HG02981 (cell line): Measurements from ENCODE around the gene SLC16A11.
"Not testable (repeated sequence)": the region's sequence is repeated elsewhere in the genome, so short reads cannot be mapped to it uniquely, and the experiment has no call there.

Source experiments
- ATAC-seq: cut with Tn5 transposase; IDR thresholded peaks from one replicate; pipeline ENCODE4 v1.9.1; 2021; ENCODE audit warnings: mild to moderate bottlenecking, moderate library complexity; ENCODE audit not compliant: unreplicated experiment

Gene SLC16A11

GRCh38 chr17:7011942-7012254 is 32.0 kb downstream of the SLC16A11 start:
- ATAC-seq: no peak

- ATAC-seq: no peak
These were observed 32.5 kb downstream of the SLC16A11 start for GRCh38 chr17:7011415-7011814.

- no peak for ATAC-seq
These were observed 33.4 kb downstream of the SLC16A11 start for GRCh38 chr17:7010523-7010922.

- no peak for ATAC-seq
These were observed 36.7 kb downstream of the SLC16A11 start for GRCh38 chr17:7007143-7007542.

GRCh38 chr17:7005716-7006115 is 38.2 kb downstream of the SLC16A11 start:
- ATAC-seq: no peak

DNA sequence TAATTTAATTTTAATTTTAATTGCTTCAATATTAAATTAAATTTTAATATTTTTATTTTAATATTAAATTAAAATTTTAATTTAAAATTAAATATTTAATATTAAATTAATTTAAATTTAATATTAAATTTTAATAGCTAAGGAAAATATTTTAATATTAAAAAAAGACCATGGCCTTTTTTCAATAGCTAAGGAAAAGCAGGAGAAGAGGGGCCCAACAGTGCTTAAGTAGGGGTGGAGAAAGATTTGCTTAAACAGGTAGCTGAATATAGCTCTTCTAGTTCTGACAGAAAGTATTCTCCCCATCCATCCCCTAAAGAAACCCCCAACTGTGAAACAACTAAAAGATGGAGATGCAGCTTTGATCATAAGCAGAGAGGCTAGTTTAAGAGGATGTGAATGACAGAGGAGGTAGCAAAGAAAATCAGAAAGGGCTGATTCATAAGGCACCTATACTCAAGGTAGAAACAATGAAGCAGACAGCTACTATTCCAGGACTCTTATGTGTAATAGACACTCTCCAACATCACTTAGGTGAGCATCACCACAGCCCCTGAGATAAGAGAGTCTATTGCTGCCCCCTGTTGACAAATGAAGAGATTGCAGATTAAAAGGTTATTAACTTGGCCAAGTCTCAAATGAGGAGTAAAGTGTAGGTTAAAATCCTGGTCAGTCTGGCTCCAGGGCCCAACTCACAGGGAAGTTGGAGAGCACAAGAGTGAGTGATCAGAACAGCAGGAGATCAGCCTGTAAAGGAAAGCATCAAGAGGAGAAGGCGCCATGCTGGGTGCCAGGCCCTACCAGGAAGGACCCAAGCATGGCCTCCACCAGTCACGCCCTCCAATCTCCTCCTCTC is 39.3 kb downstream of the SLC16A11 start:
- ATAC-seq: peak; percentile 47

DNA sequence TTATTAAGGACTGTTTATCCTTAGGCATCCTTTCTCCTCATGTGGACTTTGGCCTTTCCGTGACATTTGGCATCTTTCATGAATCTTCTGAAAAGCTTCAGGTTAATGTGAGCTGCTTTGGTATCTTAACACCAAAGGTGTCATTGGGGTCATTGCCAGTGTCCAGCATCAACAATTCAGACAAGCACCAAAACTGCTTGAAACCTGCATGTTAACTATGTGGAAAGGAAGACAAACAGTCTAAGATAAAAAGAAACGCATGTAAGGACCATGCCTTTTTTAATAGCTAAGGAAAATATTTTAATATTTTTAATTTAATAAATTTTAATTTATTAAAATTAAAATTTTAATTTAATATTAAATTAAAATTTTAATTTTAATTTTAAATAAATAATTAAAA is 40.1 kb downstream of the SLC16A11 start:
- ATAC-seq: no peak

DNA sequence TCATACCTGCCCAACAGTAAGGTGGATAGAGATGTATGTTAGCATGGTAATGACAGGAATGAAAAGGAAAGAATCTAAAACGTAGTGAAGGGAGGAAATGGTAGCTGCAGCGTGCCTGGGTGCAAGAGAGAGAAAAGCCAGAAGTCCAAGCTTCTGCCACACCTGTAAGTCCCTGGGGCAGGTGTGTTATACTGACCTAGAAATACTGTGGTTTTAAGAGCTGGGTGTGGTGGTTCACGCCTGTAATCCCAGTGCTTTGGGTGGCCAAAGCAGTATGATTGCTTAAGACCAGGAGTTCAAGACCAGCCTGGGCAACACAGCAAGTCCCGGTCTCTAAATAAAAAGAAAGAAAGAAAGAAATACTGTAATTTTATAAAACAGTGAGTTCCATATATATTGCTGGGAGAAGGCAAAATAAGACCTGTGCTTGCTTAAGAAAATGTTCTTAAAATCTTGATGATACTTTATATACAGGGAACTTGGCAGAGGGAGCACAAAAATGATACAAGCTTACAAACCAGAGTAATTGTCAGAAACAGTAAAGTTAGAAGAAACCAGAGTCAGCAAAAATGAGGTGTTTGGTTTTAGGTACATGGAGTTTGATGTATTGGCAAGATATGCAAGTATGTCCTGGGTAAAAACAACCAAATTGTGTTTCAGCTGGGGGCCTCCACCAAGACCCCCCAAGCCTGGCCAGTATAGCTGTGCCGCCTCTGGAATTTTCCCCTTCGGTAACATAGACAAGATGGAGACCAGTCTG is 41.4 kb downstream of the SLC16A11 start:
- ATAC-seq: no peak

DNA sequence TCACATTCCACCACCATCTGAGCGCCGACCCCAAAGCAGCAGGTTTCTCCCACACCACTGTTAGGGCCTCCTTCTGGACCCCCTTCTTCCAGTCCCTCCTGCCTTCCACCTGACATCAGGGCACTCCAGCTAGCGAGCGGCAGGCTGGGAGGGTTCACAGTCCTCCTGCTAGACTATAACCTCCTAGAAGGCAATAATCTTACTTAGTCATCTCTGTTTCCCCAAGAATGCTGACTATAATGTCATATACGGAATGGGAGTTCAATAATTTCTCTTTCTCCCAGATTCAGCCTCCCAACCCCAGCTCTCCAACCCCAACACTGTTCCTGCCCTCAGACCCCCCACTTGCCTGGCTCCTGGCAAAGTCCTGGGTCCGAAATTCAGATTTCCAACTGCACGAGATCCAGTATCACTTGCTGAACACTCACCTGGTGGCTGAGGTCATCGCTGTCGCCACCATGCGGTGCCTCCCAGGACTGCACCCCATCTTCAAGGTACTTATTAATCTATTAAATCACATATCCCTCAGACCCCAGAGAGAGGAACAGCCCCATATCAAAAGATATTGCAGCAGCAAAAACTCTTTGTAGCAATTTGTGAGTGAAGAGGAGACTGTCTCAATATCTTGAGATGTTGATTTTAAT is 42.5 kb downstream of the SLC16A11 start:
- no peak for ATAC-seq

DNA sequence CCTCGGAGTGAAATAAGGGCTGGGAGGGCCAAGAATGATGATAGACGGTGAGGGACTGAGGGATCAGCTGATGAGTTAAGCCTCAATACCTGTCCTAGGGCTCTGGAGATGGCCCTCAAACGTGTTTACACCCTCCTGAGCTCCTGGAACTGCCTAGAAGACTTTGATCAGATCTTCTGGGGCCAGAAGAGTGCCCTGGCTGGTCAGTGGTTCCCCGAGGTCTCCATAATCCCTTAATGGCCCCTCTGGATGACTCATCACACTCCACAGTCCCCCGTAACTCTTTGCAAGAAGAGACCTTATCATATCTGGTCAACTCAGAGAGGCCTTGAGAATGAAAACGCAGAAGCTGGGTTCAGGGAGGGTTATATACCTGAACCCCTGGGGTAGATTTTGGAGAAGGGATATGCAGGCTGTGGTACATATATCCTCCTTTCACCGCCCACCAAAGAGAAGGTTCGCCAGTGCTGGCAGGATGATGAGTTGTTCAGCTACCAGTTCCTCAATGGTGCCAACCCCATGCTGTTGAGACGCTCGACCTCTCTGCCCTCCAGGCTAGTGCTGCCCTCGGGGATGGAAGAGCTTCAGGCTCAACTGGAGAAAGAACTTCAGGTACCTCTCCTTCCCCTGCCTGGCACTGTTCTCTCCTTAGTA is 44.9 kb downstream of the SLC16A11 start:
- ATAC-seq: no peak

DNA sequence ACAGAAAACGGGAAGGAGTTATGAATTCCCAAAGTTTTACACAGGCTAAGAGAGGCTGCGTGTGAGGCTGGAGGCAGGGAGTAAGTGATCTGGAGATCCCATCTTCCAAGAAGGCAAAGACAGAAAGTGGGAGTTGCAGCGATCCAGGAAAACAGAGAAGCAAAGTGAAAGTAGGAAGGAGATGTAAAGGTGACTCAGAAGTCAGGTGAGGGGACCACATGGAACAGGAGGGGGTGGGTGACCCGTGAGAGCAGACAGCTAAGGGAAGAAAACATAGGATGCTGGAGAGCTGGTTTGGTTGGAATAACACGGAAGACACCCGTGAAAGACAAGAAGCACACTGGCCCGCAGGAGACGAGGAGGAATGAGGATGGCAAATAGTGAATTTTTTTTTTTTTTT is 46.7 kb downstream of the SLC16A11 start:
- no peak for ATAC-seq

DNA sequence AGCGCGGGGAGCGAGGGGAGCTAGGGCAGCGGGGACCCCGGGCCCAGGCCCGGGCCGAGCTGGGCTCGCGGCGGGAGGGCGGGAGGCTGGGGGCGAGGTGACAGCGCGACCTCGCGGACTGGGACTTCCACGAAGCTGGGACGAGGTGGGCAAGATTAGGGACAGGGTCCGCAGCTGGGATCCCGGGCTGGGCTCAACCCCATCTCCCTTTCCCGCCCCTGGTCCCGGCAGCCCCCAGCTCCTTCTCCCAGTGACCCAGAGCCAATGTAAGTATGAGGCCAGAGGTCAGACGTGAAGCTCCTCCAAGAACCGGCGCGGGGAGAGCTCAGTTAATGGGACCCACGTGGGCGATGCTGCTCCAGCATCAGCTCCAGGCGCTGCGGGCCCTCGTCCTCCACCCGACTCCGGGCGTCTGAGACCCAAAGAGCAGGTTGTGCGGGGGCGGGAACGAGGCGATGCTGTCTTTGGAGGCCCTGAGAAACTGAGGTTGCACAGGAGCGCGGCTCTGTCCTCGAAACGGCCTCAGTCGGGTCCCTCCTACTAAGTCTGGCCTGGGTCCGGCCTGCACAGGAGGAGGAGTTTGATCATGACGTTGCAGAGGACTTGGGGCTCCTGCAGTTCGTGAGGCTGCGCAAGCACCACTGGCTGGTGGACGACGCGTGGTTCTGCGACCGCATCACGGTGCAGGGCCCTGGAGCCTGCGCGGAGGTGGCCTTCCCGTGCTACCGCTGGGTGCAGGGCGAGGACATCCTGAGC is 47.5 kb downstream of the SLC16A11 start:
- no peak for ATAC-seq

DNA sequence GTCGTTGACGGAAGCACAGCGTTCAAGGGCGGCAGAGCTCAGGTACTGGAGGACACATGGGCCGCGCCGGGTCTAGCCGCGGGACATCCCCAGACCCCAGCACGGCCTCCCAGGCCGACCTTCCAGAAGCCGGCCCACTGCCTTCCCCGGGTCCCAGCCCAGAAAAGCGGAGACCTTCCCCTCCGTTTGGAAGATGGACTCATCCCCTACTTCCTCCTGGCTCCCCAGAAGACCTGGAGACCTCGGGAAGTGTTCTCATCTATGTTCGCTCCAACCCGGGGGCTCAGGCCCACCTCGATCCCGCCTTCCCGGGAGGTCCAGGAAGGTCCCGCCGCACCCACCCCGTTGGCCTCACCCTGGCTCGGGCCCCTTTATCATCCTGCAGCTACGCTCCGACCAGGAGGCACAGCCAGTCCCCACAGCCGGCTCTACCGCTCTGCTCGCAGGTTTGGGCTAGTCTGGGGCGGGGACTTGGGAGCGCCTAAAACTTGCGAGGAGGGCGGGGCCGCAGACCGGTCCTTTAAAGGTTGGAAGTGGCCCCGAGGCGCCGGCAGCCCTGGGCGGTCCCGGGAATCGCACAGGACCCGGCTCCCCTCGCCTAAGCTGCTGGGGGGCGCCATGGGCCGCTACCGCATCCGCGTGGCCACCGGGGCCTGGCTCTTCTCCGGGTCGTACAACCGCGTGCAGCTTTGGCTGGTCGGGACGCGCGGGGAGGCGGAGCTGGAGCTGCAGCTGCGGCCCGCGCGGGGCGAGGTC is 48.2 kb downstream of the SLC16A11 start, which contains the start of gene ALOX12:
TSS of gene ALOX12 (plus strand) at position 550 of the 756 bp plus-strand sequence. CDS start at position 619, 69 bp downstream.
- no peak for ATAC-seq

DNA sequence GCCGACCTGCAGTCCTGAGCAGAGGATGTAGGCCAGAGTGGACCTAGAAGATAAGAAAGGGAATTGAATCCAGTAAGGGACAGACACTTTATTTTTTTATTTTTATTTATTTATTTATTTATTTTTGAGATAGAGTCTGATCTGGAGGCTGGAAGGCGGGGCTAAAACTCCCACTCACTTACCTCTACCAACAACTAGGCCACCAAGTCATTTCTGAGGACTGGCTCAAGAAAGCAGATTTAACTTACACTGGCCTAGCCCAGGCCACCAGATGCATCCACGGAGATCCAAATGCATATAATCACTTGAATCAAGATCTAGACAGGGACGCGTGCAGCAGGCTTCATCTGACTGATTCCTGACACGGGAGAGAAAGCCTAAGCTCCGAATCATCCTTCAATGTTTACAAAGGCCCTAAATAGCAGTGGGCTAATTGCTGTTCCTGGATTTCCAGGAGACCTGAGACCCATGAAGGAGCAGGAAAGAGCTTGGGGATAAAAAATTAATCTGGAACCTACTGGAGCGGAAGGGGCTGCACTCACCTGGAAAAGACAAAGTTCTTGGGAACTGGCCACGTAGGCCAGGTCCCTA is 49.1 kb downstream of the SLC16A11 start:
- no peak for ATAC-seq

DNA sequence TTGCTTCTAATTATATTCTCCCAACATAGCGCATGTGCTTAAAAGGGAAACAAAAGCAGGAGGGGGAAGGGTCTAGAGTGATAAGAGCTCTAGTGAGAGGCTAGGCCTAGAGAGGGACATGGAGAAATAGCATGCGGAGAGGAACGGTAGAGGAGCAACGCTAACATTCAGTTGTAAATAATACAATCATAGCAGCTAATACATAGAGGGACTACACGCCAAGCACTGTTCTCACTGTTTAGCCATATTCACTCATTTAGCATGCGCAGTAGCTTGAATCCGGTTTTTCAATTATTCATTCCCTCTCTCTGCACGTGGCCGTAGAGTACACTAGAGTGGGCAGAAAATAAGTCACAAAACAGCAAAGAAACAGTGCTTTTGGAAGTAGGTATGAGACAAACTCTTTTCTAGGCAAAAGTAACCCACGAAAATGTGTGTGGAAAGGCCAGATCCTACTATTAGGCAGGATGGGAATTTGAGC is 49.7 kb downstream of the SLC16A11 start:
- ATAC-seq: no peak

DNA sequence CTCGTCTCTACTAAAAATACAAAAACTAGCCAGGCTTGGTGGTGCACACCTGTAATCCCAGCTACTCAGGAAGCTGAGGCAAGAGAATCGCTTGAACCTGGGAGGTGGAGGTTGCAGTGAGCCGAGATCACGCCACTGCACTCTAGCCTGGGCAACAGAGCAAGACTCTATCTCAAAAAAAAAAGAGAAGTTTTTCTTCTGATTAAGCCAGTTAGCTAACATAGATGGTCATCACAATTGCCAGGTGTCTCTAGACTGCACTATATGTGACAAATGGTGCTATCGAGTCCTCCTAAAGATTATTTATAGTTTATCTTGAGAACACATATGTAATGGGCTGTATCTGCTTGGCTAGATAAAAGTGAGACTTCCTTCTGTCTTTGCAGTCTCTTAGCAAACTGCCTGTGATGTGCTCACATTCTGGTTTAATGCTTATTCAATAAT is 50.3 kb downstream of the SLC16A11 start:
- ATAC-seq: not testable (repeated sequence)
